Uterus (tissue), 2 donors: ENCODE results near the gene NDUFS7.

Experiments used
- POLR2A ChIP-seq, 2 donors: fragments of 450-650 bp; IDR thresholded peaks; one replicate each; pipeline ENCODE4 v1.6.1; 2016; ENCODE audit warnings: antibody characterized with exemption in 2 of 2, mild to moderate bottlenecking in 1 of 2, moderate library complexity in 1 of 2
- TF ChIP-seq, protein P1 (sequence below), 4 experiments: fragments of 200-600 bp in 2 of 4; fragments of 450-650 bp in 2 of 4; sonication (generic) in 2 of 4; IDR thresholded peaks; one replicate each; pipeline ENCODE4 v1.5.1; 2016 to 2019; ENCODE audit warnings: antibody characterized with exemption in 4 of 4, mild to moderate bottlenecking in 2 of 4, moderate library complexity in 1 of 4

GRCh38 chr19:1418496-1418775 is 34.7 kb downstream of the NDUFS7 start:
- TF ChIP-seq, protein P1, sequence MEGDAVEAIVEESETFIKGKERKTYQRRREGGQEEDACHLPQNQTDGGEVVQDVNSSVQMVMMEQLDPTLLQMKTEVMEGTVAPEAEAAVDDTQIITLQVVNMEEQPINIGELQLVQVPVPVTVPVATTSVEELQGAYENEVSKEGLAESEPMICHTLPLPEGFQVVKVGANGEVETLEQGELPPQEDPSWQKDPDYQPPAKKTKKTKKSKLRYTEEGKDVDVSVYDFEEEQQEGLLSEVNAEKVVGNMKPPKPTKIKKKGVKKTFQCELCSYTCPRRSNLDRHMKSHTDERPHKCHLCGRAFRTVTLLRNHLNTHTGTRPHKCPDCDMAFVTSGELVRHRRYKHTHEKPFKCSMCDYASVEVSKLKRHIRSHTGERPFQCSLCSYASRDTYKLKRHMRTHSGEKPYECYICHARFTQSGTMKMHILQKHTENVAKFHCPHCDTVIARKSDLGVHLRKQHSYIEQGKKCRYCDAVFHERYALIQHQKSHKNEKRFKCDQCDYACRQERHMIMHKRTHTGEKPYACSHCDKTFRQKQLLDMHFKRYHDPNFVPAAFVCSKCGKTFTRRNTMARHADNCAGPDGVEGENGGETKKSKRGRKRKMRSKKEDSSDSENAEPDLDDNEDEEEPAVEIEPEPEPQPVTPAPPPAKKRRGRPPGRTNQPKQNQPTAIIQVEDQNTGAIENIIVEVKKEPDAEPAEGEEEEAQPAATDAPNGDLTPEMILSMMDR (IDR thresholded peaks at IDR 0.05): no peak
- no peak for TF ChIP-seq POLR2A (IDR thresholded peaks at IDR 0.05)
